Gastroesophageal sphincter (tissue), 3 donors: Measurements from ENCODE around the gene APLP2.

ENCODE experiments used
- POLR2A ChIP-seq, 2 donors: fragments of 450-650 bp; IDR thresholded peaks; one replicate each; pipeline ENCODE4 v1.6.1; 2017; ENCODE audit warnings: antibody characterized with exemption in 2 of 2, mild to moderate bottlenecking in 2 of 2, moderate library complexity in 1 of 2
- POLR2AphosphoS5 ChIP-seq: sonication (generic); formaldehyde crosslinking; IDR thresholded peaks from one replicate; pipeline ENCODE4 v1.6.1; 2017; ENCODE audit warnings: antibody characterized with exemption
- TF ChIP-seq, protein P1 (sequence below), 4 experiments: fragments of 200-600 bp in 2 of 4; fragments of 450-650 bp in 2 of 4; sonication (generic) in 1 of 4; IDR thresholded peaks; one replicate each; pipeline ENCODE4 v1.5.1; 2017 to 2019; ENCODE audit warnings: antibody characterized with exemption in 4 of 4, mild to moderate bottlenecking in 2 of 4, moderate library complexity in 2 of 4

DNA sequence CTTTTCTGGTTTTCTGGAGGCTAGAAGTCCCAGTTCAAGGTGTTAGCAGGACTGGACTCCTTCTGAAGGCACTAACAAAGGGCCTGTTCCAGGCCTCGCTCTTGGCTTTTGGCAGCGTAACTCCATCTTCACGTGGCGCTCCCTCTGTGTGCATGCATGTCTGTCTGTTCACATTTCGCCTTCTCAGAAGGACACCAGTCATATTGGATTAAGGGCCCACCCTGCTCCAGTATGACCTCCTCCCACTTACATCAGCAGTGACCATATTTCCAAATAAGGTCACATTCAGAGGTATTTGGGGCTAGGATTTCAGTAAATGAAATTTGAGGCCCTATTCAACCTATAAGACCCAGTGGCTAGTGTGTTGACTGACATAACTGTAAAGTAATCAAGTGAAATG lies 20.0 kb downstream of the APLP2 start:
- TF ChIP-seq, protein P1, sequence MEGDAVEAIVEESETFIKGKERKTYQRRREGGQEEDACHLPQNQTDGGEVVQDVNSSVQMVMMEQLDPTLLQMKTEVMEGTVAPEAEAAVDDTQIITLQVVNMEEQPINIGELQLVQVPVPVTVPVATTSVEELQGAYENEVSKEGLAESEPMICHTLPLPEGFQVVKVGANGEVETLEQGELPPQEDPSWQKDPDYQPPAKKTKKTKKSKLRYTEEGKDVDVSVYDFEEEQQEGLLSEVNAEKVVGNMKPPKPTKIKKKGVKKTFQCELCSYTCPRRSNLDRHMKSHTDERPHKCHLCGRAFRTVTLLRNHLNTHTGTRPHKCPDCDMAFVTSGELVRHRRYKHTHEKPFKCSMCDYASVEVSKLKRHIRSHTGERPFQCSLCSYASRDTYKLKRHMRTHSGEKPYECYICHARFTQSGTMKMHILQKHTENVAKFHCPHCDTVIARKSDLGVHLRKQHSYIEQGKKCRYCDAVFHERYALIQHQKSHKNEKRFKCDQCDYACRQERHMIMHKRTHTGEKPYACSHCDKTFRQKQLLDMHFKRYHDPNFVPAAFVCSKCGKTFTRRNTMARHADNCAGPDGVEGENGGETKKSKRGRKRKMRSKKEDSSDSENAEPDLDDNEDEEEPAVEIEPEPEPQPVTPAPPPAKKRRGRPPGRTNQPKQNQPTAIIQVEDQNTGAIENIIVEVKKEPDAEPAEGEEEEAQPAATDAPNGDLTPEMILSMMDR (IDR thresholded peaks at IDR 0.05): no peak
- TF ChIP-seq POLR2A (IDR thresholded peaks at IDR 0.05): no peak
- TF ChIP-seq POLR2AphosphoS5: no peak
